K562 (cell line): ENCODE measurements around the gene PPTC7. TPM values are rescaled to one million over a fixed set of nuclear protein-coding genes. Genes with fewer than 3 reads are reported as not detected.

Source experiments
- BCOR ChIP-seq: fragments of 450-650 bp; IDR thresholded peaks from 2 replicates; pipeline ENCODE4 v1.6.1; 2016
- CBX2 ChIP-seq: fragments of 200-600 bp; sonication (generic); IDR thresholded peaks from one replicate; pipeline ENCODE4 v1.6.1; 2012; ENCODE audit warnings: mild to moderate bottlenecking, low read length, inconsistent platforms; ENCODE audit not compliant: insufficient read depth, poor library complexity, severe bottlenecking
- FOXP1 ChIP-seq: sonication (generic); formaldehyde crosslinking; IDR thresholded peaks from 2 replicates; pipeline ENCODE4 v1.8.0; 2022; ENCODE audit warnings: mild to moderate bottlenecking, missing genetic modification reagents
- HNRNPL ChIP-seq: fragments of 200-400 bp; formaldehyde crosslinking; IDR thresholded peaks from 2 replicates; pipeline ENCODE4 v1.6.1; 2017; ENCODE audit warnings: low read depth, mild to moderate bottlenecking, low read length
- ILF3 ChIP-seq: fragments of 450-650 bp; IDR thresholded peaks from 2 replicates; pipeline ENCODE4 v1.6.1; 2018; ENCODE audit warnings: antibody characterized with exemption, mild to moderate bottlenecking, moderate library complexity, borderline replicate concordance
- KLF1 ChIP-seq: fragments of 450-650 bp; IDR thresholded peaks from 2 replicates; pipeline ENCODE4 v1.6.1; 2016; ENCODE audit warnings: missing genetic modification characterization, missing compliant biosample characterization
- NFXL1 ChIP-seq: fragments of 450-650 bp; formaldehyde crosslinking; IDR thresholded peaks from 2 replicates; pipeline ENCODE4 v1.4.0; 2021; ENCODE audit warnings: mild to moderate bottlenecking
- RCOR1 ChIP-seq, 2 experiments: IDR thresholded peaks; 2 replicates each; pipeline ENCODE4 v1.6.1; 2012; ENCODE audit warnings: low read depth in 2 of 2, low read length in 2 of 2, borderline replicate concordance in 1 of 2, improper control_type of control experiment in 1 of 2
- U2AF1 ChIP-seq: fragments of 200-400 bp; formaldehyde crosslinking; optimal IDR thresholded peaks from 2 replicates; pipeline ENCODE3; 2017; ENCODE audit warnings: mild to moderate bottlenecking, low read depth, low read length, moderate library complexity
- YY1 ChIP-seq, 3 experiments: IDR thresholded peaks; 2 replicates each; pipeline ENCODE4 v1.6.1; 2011; ENCODE audit warnings: low read length in 2 of 3, mild to moderate bottlenecking in 2 of 3, moderate library complexity in 2 of 3, borderline replicate concordance in 1 of 3, control low read depth in 1 of 3, low read depth in 1 of 3; ENCODE audit not compliant: insufficient read depth in 3 of 3, insufficient replicate concordance in 2 of 3, control insufficient read depth in 1 of 3, insufficient read length in 1 of 3; ENCODE audit errors: extremely low read depth in 1 of 3
- ZNF143 ChIP-seq: sonication (generic); formaldehyde crosslinking; IDR thresholded peaks from 2 replicates; pipeline ENCODE4 v1.9.0; 2022; ENCODE audit warnings: mild to moderate bottlenecking, missing genetic modification reagents
- ZNF316 ChIP-seq: fragments of 450-650 bp; IDR thresholded peaks from 2 replicates; pipeline ENCODE4 v1.6.1; 2016
- ZNF324 ChIP-seq: fragments of 250-450 bp; sonication (Bioruptor Pico); IDR thresholded peaks from 2 replicates; pipeline ENCODE4 v1.4.0; 2020; ENCODE audit warnings: mild to moderate bottlenecking
- polyA plus RNA-seq, 8 experiments: library from polyadenylated mRNA; depleted of rRNA in 4 of 8; stranded (reverse) in 5 of 8; unstranded in 3 of 8; fragments of >200 nt; fragmentation: Nextera tagmentation in 2 of 8; fragmentation: Illumina TruSeq in 1 of 8; extraction: Ambion mirVana in 2 of 8; extraction: Trizol in 1 of 8; gene quantifications; 2 replicates each; pipeline versions ENCODE4 v1.2.1 to v1.2.3, GENCODE V29; 2011 to 2014; ENCODE audit warnings: inconsistent platforms in 1 of 8, missing spikeins in 1 of 8
- total RNA-seq, 7 experiments: library from RNA; depleted of rRNA in 6 of 7; stranded (reverse); fragments of >200 nt in 6 of 7; fragmentation: Illumina TruSeq in 2 of 7; extraction: Trizol in 2 of 7; gene quantifications; 2 replicates each; pipeline versions ENCODE4 v1.2.1 to v1.2.3, GENCODE V29; 2011 to 2021; ENCODE audit warnings: low replicate concordance in 1 of 7
- TF ChIP-seq, protein P1 (sequence below), 2 experiments: fragments of 450-650 bp; formaldehyde crosslinking in 1 of 2; IDR thresholded peaks; 2 replicates each; pipeline versions ENCODE4 v1.4.0 to v1.6.1; 2014 to 2020; ENCODE audit warnings: mild to moderate bottlenecking in 2 of 2, borderline replicate concordance in 1 of 2, low read depth in 1 of 2
- TF ChIP-seq, protein P2 (sequence below), 2 experiments: fragments of 150-350 bp in 1 of 2; IDR thresholded peaks; 2 replicates each; pipeline ENCODE4 v1.6.1; 2012 to 2016; ENCODE audit warnings: low read depth in 2 of 2, low read length in 2 of 2, mild to moderate bottlenecking in 1 of 2, moderate library complexity in 1 of 2

The PPTC7 gene
- total and polyA plus RNA-seq, 9 of the 15 experiments (the other 6 are each of a cell fraction or from before 2014, with no cell fraction given) = 2.6 to 23.1 (median 11.9) TPM

DNA sequence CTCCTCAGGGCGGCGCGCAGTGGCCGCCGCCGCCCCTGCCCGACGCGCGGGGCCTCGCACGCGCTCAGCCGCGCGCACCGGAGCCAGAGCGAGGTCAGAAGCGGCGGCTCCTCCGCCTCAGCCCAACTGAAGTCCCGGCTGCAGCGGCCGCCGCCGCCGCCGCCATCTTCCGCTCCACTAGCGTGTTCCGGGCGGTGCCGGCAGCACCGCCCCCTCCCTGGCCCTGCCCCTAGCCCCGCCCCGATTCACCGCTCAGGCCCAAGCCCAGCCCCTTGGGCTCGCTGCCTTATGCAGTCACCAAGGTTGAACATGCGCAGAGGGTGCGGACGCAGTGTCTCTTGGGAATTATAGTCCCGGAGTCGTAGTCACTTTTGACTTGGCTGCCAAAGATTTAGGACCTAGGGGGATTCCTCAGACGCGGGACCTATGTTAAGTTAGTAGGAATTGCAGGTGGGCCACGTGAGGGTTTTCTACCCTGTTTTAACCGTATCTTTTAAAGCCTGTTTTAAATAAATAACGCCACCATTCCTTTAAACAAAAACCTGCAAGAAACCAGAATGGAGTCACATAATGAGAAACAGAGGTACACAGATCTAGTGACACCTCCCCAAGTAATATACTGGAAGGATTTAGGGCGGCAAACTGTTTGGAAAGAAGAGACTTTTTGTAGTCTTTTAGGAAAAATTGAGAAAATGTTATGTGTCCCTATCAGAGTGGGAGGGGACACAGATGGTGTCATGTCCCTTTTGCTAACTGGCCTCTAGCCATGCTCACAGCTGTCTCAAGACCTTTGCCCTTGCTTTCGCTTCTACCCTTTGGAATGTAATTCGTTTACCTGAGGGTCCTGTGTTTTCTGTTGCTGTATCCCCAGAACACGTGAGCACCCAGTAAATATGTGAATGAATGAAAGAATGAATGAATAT is at the start of gene PPTC7 (continued):
- TF ChIP-seq, protein P1, sequence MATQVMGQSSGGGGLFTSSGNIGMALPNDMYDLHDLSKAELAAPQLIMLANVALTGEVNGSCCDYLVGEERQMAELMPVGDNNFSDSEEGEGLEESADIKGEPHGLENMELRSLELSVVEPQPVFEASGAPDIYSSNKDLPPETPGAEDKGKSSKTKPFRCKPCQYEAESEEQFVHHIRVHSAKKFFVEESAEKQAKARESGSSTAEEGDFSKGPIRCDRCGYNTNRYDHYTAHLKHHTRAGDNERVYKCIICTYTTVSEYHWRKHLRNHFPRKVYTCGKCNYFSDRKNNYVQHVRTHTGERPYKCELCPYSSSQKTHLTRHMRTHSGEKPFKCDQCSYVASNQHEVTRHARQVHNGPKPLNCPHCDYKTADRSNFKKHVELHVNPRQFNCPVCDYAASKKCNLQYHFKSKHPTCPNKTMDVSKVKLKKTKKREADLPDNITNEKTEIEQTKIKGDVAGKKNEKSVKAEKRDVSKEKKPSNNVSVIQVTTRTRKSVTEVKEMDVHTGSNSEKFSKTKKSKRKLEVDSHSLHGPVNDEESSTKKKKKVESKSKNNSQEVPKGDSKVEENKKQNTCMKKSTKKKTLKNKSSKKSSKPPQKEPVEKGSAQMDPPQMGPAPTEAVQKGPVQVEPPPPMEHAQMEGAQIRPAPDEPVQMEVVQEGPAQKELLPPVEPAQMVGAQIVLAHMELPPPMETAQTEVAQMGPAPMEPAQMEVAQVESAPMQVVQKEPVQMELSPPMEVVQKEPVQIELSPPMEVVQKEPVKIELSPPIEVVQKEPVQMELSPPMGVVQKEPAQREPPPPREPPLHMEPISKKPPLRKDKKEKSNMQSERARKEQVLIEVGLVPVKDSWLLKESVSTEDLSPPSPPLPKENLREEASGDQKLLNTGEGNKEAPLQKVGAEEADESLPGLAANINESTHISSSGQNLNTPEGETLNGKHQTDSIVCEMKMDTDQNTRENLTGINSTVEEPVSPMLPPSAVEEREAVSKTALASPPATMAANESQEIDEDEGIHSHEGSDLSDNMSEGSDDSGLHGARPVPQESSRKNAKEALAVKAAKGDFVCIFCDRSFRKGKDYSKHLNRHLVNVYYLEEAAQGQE (IDR thresholded peaks at IDR 0.05; ENCODE audit: borderline replicate concordance) = peak; percentile 33
- TF ChIP-seq, protein P1 (CRISPR knock-in tag; IDR thresholded peaks at IDR 0.05; ENCODE audit: low read depth) = no peak
- no peak for TF ChIP-seq ZNF316
- TF ChIP-seq U2AF1 = no peak
- peak; percentile 69 to 97 (median 94) for TF ChIP-seq YY1 (IDR thresholded peaks at IDR 0.05; ENCODE audit: borderline replicate concordance in 1 of 3, control insufficient read depth in 1 of 3, extremely low read depth in 1 of 3, insufficient read depth in 3 of 3, insufficient read length in 1 of 3, insufficient replicate concordance in 2 of 3, low read depth in 1 of 3, low read length in 2 of 3)
- no peak for TF ChIP-seq KLF1 (tag)
- TF ChIP-seq, protein P2, sequence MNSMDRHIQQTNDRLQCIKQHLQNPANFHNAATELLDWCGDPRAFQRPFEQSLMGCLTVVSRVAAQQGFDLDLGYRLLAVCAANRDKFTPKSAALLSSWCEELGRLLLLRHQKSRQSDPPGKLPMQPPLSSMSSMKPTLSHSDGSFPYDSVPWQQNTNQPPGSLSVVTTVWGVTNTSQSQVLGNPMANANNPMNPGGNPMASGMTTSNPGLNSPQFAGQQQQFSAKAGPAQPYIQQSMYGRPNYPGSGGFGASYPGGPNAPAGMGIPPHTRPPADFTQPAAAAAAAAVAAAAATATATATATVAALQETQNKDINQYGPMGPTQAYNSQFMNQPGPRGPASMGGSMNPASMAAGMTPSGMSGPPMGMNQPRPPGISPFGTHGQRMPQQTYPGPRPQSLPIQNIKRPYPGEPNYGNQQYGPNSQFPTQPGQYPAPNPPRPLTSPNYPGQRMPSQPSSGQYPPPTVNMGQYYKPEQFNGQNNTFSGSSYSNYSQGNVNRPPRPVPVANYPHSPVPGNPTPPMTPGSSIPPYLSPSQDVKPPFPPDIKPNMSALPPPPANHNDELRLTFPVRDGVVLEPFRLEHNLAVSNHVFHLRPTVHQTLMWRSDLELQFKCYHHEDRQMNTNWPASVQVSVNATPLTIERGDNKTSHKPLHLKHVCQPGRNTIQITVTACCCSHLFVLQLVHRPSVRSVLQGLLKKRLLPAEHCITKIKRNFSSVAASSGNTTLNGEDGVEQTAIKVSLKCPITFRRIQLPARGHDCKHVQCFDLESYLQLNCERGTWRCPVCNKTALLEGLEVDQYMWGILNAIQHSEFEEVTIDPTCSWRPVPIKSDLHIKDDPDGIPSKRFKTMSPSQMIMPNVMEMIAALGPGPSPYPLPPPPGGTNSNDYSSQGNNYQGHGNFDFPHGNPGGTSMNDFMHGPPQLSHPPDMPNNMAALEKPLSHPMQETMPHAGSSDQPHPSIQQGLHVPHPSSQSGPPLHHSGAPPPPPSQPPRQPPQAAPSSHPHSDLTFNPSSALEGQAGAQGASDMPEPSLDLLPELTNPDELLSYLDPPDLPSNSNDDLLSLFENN (IDR thresholded peaks at IDR 0.05; ENCODE audit: low read depth in 2 of 2, low read length in 2 of 2) = no peak
- no peak for TF ChIP-seq NFXL1 (CRISPR knock-in tag)
- no peak for TF ChIP-seq CBX2
- TF ChIP-seq BCOR = no peak
- TF ChIP-seq RCOR1 (IDR thresholded peaks at IDR 0.05; ENCODE audit: borderline replicate concordance in 1 of 2, low read depth in 2 of 2, low read length in 2 of 2) = no peak
- TF ChIP-seq ILF3 = no peak
- peak; percentile 76 for TF ChIP-seq ZNF143 (CRISPR knock-in tag)
- no peak; the same call in 1 of the 2 replicates for TF ChIP-seq FOXP1
- no peak for TF ChIP-seq HNRNPL
- TF ChIP-seq ZNF324 (CRISPR knock-in tag) = no peak
